Stimulated activated CD8-positive, alpha-beta memory T cell treated with anti-CD3 and anti-CD28 coated beads, Interleukin-12 subunit alpha, Interleukin-12 subunit beta, amount 100 ng/mL, for 24 hours (primary cell): Measurements from ENCODE around the gene CCDC60.
"Not testable (repeated sequence)": the region's sequence is repeated elsewhere in the genome, so short reads cannot be mapped to it uniquely, and the experiment has no call there.

Experiments
- DNase-seq: peaks from one replicate; pipeline ENCODE4 v3.0.0-alpha.2; 2020; ENCODE audit errors: extremely low read depth

Gene CCDC60

DNA sequence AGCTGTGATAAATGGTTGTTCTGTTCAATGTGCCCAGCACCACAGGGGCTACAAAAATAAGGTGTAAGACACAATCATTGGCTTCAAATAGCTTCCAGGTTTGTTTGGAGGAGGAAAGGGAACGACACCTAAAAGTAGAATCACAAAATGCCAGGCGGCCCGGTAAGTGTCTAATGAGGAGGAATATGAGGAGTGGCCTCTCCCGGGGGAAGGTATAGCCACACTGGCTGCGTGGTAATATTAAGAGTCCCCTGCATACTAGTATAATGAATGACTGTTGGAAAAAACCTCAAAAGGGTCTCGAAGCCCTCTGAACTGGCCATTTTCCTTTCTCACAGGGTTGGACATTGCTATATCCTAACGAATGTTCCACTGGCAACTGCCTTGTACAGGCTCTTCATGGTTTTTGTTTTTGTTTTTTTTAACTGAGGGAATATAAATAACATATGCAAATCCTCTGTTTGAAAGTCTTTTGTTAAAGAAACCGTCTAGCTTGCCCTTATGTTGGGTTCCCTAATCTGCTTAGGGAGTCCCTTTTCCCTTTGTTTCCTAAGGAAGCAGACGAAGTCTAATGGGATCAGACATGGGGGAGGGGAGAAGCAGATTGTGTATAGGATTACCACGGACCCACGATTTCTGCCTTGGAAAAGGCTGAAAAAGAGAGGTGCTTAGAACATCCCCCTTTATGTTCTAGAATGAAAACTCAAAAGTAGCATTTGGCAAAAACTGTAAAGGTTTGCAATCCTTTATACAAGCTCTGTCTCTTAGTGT is 4.2 kb downstream of the CCDC60 start:
- DNase-seq = no peak

GRCh38 chr12:119340578-119340977 is 6.0 kb downstream of the CCDC60 start:
- no peak for DNase-seq

GRCh38 chr12:119341020-119341419 is 6.5 kb downstream of the CCDC60 start:
- no peak for DNase-seq

- no peak for DNase-seq
Measured at GRCh38 chr12:119341988-119342387, 7.5 kb downstream of the CCDC60 start.

- DNase-seq = no peak
Measured at GRCh38 chr12:119343130-119343529, 8.6 kb downstream of the CCDC60 start.

DNA sequence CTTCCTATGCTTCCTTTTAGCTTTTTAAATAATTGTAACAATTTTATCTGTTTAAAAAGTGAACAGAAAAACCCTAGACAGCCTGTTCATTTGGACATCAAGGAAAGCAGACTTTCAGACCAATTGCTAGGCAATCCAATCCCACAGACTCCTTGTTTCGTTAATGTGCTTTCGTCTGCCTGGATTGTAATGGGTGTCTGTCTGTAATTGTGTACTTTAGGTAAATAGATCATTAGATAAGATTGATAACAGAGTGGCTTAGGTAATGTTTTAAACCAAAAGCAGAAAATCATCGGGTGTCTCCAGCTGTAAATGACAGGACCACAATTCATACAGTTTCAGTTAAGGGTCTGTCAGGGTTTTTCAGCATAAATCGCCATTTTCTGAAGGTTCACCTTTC is 19.6 kb downstream of the CCDC60 start:
- DNase-seq = no peak

GRCh38 chr12:119360366-119360765 is 25.8 kb downstream of the CCDC60 start:
- not testable (repeated sequence) for DNase-seq

- DNase-seq = no peak
Measured at GRCh38 chr12:119363037-119363436, 28.5 kb downstream of the CCDC60 start.

DNA sequence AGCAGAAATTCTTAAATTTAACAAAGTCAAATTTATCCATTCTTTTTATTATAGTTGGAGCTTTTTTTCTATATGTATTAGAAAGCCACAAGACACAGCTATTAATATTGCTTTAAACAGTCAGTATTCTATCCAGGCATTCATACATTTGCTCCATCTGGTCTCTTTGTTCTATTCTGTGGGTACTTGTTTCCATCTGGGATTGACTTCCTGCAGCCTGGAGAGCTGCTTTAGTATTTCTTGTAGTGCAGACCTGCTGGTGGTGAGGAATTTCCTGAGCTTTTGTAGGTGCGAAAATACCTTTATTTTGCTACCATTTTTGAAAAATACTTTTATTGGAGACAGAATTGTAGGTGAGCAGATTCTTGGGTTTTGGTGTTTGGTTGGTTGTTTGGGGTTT is 29.0 kb downstream of the CCDC60 start:
- DNase-seq = no peak

DNA sequence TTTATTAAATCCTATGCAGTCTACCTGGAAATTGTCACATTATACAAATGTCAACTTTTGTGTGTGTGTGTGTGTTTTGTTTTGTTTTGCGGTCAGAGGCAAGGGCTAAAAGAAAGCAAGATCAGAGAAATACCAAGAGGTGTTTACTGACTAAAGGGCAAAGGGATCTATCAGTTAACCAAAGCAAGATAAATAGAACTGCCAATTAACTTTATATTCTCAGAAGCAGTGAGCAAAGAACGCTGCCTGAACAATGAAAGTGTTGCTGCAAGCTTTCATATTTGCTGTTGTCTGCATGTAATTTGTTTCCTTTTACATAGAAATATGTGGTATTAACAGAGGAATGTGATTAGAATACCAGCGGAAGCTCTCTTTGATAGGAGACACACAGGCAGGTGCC is 30.9 kb downstream of the CCDC60 start:
- DNase-seq = no peak

DNA sequence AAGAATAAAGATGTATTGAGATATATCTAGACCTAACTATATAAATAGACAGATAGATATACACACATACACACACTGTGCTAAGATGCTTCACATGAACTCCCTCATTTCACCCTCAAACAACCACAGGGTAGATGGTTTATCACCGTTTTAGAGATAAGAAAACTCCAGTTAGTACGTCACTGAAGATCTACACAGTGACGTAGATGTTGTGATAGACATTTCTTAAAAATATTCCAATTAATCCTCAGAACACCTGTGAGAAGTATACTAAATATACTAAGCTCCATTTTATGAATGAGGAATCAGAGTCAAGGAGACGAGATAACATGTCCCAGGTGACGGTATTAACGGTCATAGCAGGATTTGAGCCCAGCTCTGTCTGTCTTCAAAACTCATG is 31.5 kb downstream of the CCDC60 start:
- DNase-seq = no peak

DNA sequence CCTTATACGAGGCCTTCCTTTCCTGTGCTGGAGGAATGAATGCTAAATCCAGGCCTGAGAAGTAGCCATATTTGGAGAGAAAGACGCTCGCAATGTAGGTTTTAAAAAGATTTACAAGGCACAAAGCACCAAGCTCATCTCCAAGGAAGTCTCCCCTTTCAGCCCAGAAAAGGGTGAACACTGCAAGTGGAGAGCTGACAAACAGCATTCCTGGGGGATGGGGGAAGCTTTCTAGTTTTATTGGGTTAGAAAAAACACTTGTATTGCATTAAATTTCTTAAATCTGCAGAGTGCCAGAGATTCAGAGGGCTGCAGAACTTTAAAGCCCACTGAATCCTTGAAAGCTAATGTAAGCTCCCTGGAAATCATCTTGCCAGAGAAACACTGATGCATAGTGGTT is 34.6 kb downstream of the CCDC60 start:
- DNase-seq = no peak

DNA sequence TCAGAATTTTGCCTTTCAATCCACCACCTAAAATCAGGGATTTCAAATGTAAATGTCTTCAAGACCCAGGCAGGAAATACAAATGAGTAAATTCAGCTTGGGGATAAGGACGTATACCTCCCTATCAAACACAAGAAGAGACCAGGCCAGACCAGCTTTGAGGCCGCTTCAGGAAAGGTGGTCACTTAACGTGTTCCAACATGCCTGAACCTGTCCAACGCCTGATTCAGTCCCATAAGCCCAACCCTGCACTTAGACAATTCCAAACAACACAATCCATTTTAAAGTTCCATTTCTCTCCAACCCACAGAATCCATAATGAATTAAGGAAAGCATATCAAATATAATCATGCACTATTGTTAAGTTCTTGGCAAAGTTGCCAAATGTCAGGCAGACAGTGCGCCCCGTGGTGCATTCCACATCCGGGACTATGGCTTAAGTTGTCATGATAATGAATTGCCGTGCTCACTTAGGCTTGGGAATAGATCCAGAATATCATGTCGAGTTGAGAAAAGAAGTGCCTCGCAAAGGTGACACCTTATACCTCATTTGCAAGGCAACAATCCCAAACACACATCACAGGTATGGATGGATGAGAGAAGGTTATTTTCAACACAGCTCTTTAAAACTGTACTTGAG is 35.5 kb downstream of the CCDC60 start:
- DNase-seq = no peak

- DNase-seq = no peak
Measured at GRCh38 chr12:119372540-119372939, 38.0 kb downstream of the CCDC60 start.

DNA sequence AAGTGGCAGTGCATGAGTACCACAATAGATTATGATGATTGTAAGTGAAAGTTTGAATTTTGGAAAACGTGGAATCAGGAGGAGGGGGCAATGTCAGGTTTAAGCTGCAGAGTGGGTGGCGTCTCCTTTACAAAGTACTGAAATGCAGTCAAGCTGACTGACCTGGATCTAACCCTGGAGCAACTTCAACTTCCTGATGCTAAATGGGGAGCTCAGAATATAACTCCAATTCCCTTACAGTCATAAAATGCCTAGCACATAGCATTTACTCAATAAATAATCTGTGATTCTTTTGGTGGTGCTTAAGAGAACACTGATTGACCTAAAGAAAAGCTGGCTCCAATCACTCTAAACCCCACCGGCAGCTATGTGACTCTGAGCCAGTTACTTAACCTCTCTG is 38.5 kb downstream of the CCDC60 start:
- no peak for DNase-seq

- DNase-seq = no peak
Measured at GRCh38 chr12:119373666-119374065, 39.1 kb downstream of the CCDC60 start.

- DNase-seq = no peak
Measured at GRCh38 chr12:119374635-119375034, 40.1 kb downstream of the CCDC60 start.

DNA sequence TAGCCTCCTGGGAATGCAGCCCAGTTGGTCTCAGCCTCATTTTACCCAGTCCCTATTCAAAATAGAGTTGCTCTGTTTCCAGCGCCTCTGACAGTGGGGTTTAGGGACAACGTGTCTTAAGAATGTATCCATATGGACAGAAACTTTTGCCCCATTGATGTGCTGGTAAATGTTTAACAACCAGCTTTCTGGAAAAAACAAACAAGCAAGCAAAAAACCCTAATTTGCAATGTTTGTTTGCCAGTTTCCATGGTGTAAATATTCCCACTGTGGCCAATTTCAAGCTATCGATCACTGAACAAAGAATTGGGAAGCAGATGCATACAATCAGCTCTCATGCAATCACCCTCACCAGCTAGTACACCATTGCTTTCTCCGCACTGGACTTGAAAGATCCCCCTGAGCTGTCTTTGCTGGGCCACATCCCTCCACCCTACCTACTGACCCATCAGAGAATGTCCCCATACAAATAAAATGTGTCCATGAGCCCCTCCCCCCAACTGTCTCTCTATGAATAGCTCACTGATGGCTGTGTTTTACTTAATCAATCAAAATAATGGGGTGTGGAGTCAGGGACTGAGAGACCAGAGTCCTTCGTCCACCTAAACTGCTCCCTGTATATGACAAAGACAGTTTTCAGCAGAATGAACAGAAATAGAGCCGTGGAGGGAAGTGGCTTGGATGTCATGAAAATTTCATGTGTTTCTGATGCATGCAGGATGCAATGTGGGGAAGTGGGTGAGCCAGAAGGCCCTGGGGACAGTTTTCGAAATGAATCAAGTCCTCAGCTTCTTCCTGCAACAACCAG is 40.8 kb downstream of the CCDC60 start:
- no peak for DNase-seq

- no peak for DNase-seq
Measured at GRCh38 chr12:119375883-119376190, 41.3 kb downstream of the CCDC60 start.

DNA sequence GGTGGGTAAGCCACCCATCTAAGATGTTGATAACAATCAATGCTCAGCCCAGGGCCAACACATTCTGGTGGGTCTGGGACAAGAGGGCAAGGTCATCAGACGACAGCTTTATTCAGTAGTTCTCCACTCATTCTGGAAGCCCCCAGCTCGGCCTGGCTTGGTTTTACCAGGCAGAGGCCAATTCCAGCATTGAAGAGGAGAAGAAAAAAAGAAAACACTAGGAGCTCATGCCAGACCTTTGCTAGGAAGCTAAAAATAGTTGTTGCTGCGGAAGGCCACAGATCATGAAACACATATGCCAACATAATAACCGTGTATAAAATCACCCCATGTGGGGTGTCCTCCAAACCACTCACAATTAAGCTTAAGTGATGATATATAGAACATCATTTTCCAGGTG is 44.4 kb downstream of the CCDC60 start:
- no peak for DNase-seq

- DNase-seq = no peak
Measured at GRCh38 chr12:119381471-119382235, 47.1 kb downstream of the CCDC60 start.

- no peak for DNase-seq
Measured at GRCh38 chr12:119383206-119383605, 48.7 kb downstream of the CCDC60 start.
